ENCODE data around the gene NOL3. TPM values are rescaled to one million over a fixed set of nuclear protein-coding genes. Genes with fewer than 3 reads are reported as not detected.

NOL3 gene
- total RNA-seq, 1 experiment from 2014 or later = 91.6 TPM

DNA sequence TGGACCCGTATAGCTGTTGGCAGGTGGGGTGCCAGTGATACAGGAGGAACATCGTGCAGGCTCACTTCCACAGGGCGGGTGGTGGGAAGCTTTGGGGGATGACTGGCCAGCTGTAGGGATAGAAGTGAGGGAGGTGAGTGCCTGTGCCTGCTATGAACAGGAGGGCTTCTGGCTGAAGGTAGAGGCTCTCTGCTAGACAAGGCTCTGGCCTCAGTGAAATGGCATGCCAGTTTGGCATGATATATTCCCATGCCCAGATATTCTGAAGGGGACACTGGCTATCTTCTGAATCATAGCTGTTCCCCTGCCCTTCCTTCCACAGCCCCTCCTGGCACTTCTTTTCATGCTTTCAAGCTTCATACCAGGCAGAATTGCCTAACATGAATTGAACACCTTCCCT, 41.5 kb upstream of the NOL3 start:
- Histone ChIP-seq H3K36me3 (ENCODE audit: low read depth, low read length) (peaks cover 3% of the 10 kb centered on the region), H4K20me1 (ENCODE audit: low read length) (no peaks in the 10 kb centered on the region), H3F3A (ENCODE audit: low read length, unreplicated experiment) (no peaks in the 10 kb centered on the region), H2AFZ (ENCODE audit: low read length) (no peak overlapping the region), H3K9ac (ENCODE audit: low read length) (no peak overlapping the region), H3K27me3 (ENCODE audit: low read length) (no peaks in the 10 kb centered on the region), H3K9me2 (replicated peaks; ENCODE audit: low read length) (no peaks in the 10 kb centered on the region), H3K4me1 (ENCODE audit: insufficient read depth, low read length) (no peaks in the 10 kb centered on the region), H3K79me2 (ENCODE audit: low read length) (no peaks in the 10 kb centered on the region), H3K9me3 (ENCODE audit: low read length) (no peaks in the 10 kb centered on the region), H3K27ac (ENCODE audit: low read length) (no peak overlapping the region), H3K4me2 (ENCODE audit: low read length) (no peak overlapping the region), H3K4me3 (ENCODE audit: low read length) (no peak overlapping the region)
- ChIA-PET CTCF (no interaction called here), POLR2A (ENCODE audit: unreplicated experiment) (no interaction called here)
- no TSS peak for BruUV-seq (replicated peaks)
- no peak for TF ChIP-seq EZH2phosphoT487 (IDR thresholded peaks at IDR 0.05; ENCODE audit: borderline replicate concordance, low read length)
- TF ChIP-seq, protein P1, sequence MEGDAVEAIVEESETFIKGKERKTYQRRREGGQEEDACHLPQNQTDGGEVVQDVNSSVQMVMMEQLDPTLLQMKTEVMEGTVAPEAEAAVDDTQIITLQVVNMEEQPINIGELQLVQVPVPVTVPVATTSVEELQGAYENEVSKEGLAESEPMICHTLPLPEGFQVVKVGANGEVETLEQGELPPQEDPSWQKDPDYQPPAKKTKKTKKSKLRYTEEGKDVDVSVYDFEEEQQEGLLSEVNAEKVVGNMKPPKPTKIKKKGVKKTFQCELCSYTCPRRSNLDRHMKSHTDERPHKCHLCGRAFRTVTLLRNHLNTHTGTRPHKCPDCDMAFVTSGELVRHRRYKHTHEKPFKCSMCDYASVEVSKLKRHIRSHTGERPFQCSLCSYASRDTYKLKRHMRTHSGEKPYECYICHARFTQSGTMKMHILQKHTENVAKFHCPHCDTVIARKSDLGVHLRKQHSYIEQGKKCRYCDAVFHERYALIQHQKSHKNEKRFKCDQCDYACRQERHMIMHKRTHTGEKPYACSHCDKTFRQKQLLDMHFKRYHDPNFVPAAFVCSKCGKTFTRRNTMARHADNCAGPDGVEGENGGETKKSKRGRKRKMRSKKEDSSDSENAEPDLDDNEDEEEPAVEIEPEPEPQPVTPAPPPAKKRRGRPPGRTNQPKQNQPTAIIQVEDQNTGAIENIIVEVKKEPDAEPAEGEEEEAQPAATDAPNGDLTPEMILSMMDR (conservative IDR thresholded peaks at IDR 0.05; ENCODE audit: low read depth, low read length) = no peak
- TF ChIP-seq EZH2 (IDR thresholded peaks at IDR 0.05; ENCODE audit: low read length, unreplicated experiment) = no peak
- ATAC-seq (no peak), DNase-seq (no peak)
- intact Hi-C loops (cut with micrococcal nuclease) = no loop called here

DNA sequence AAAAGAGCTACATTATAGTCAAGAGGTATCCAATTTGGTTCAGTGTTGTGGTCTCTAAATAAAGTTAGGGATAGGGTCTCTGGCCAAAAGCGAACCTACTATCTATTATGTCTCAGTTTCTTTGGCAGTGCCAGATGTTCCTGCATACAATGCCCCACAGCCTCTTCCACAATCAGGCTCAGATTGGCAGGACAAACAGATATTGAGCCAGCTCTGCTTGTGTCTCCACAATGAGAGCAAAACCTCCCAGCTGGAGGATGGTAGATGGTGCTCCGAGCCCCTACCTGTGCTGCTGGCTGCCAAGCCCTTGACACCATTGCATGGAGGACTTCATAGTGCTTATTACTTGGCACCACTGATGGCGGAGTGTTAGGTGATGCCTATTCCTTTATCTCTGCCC, 40.9 kb upstream of the NOL3 start:
- Histone ChIP-seq H2AFZ (ENCODE audit: low read length) (no peak overlapping the region), H3K79me2 (ENCODE audit: low read length) (no peaks in the 10 kb centered on the region), H3F3A (ENCODE audit: low read length, unreplicated experiment) (no peaks in the 10 kb centered on the region), H3K4me1 (ENCODE audit: insufficient read depth, low read length) (no peaks in the 10 kb centered on the region), H3K9me2 (replicated peaks; ENCODE audit: low read length) (no peaks in the 10 kb centered on the region), H3K36me3 (ENCODE audit: low read depth, low read length) (peaks cover 4% of the 10 kb centered on the region), H3K9ac (ENCODE audit: low read length) (no peak overlapping the region), H3K27me3 (ENCODE audit: low read length) (no peaks in the 10 kb centered on the region), H3K4me2 (ENCODE audit: low read length) (no peak overlapping the region), H3K27ac (ENCODE audit: low read length) (no peak overlapping the region), H4K20me1 (ENCODE audit: low read length) (no peaks in the 10 kb centered on the region), H3K9me3 (ENCODE audit: low read length) (no peaks in the 10 kb centered on the region), H3K4me3 (ENCODE audit: low read length) (no peak overlapping the region)
- POLR2A ChIA-PET (ENCODE audit: unreplicated experiment) = no interaction called here
- intact Hi-C loops (cut with micrococcal nuclease) = no loop called here
- no peak for TF ChIP-seq EZH2 (IDR thresholded peaks at IDR 0.05; ENCODE audit: low read length, unreplicated experiment)
- no peak for TF ChIP-seq EZH2phosphoT487 (IDR thresholded peaks at IDR 0.05; ENCODE audit: borderline replicate concordance, low read length)
- TF ChIP-seq, protein P1 (conservative IDR thresholded peaks at IDR 0.05; ENCODE audit: low read depth, low read length) = no peak
- CTCF ChIA-PET = no interaction called here
- no peak for ATAC-seq
- DNase-seq = no peak
- no TSS peak for BruUV-seq (replicated peaks)

- BruUV-seq (replicated peaks) = no TSS peak
- no peak overlapping the region for H2AFZ ChIP-seq (ENCODE audit: low read length)
- no peaks in the 10 kb centered on the region for H3F3A ChIP-seq (ENCODE audit: low read length, unreplicated experiment)
- TF ChIP-seq, protein P1 (conservative IDR thresholded peaks at IDR 0.05; ENCODE audit: low read depth, low read length) = no peak
- TF ChIP-seq EZH2 (IDR thresholded peaks at IDR 0.05; ENCODE audit: low read length, unreplicated experiment) = no peak
- TF ChIP-seq EZH2phosphoT487 (IDR thresholded peaks at IDR 0.05; ENCODE audit: borderline replicate concordance, low read length) = no peak
- H3K27me3 ChIP-seq (ENCODE audit: low read length) = no peaks in the 10 kb centered on the region
- no peak overlapping the region for H3K9ac ChIP-seq (ENCODE audit: low read length)
- H3K9me3 ChIP-seq (ENCODE audit: low read length) = no peaks in the 10 kb centered on the region
- ChIA-PET CTCF (interaction anchor here (0.7 kb wide), 1 partner anchor 26 kb away, joined by 4 read pairs; no protein-coding TSS in a partner anchor), POLR2A (ENCODE audit: unreplicated experiment) (no interaction called here)
- no peaks in the 10 kb centered on the region for H3K9me2 ChIP-seq (replicated peaks; ENCODE audit: low read length)
- H3K27ac ChIP-seq (ENCODE audit: low read length) = no peak overlapping the region
- intact Hi-C loops (cut with micrococcal nuclease) = no loop called here
- H3K4me3 ChIP-seq (ENCODE audit: low read length) = no peak overlapping the region
- DNase-seq (no peak), ATAC-seq (no peak)
- H3K36me3 ChIP-seq (ENCODE audit: low read depth, low read length) = peaks cover 5% of the 10 kb centered on the region; the same call in 1 of the 2 replicates
- H3K79me2 ChIP-seq (ENCODE audit: low read length) = no peaks in the 10 kb centered on the region
- H3K4me2 ChIP-seq (ENCODE audit: low read length) = no peak overlapping the region
- H4K20me1 ChIP-seq (ENCODE audit: low read length) = no peaks in the 10 kb centered on the region
- H3K4me1 ChIP-seq (ENCODE audit: insufficient read depth, low read length) = no peaks in the 10 kb centered on the region
Observed at GRCh38 chr16:67137605-67138004, 32.7 kb upstream of the NOL3 start.

Measured in PC-3 (cell line).